Lung (tissue), 12 donors: ENCODE data around the gene FBXL16. TPM values are rescaled to one million over a fixed set of nuclear protein-coding genes. Genes with fewer than 3 reads are reported as not detected.

Source experiments
- ATAC-seq: fragments of 200-7000 bp; cut with Tn5 transposase; one replicate; pipeline ENCODE4 v1.9.1; 2020; ENCODE audit warnings: moderate number of reproducible peaks; ENCODE audit not compliant: insufficient read depth, low FRiP score
- DNase-seq, 3 donors: peaks; one replicate each; pipeline ENCODE4 v3.0.0-alpha.2; 2013 to 2017
- H3K27ac ChIP-seq, 2 donors: one replicate each; pipeline ENCODE4 v1.5.1; 2013; ENCODE audit warnings: mild to moderate bottlenecking in 2 of 2, moderate library complexity in 2 of 2, control low read depth in 1 of 2, inconsistent platforms in 1 of 2, low read depth in 1 of 2, low read length in 1 of 2
- H3K27me3 ChIP-seq, 3 donors: one replicate each; pipeline ENCODE4 v1.5.1; 2013; ENCODE audit warnings: low read length in 2 of 3; ENCODE audit not compliant: control insufficient read depth in 3 of 3, insufficient read depth in 3 of 3
- H3K36me3 ChIP-seq, 4 donors: one replicate each; pipeline ENCODE4 v1.5.1; 2013; ENCODE audit warnings: low read length in 4 of 4, mild to moderate bottlenecking in 1 of 4, moderate library complexity in 1 of 4; ENCODE audit not compliant: control insufficient read depth in 4 of 4, insufficient read depth in 4 of 4
- H3K4me1 ChIP-seq, 5 donors: one replicate each; pipeline ENCODE4 v1.5.1; 2013; ENCODE audit warnings: low read length in 5 of 5, mild to moderate bottlenecking in 2 of 5, moderate library complexity in 1 of 5; ENCODE audit not compliant: control insufficient read depth in 5 of 5, insufficient read depth in 5 of 5
- H3K4me3 ChIP-seq: one replicate; pipeline ENCODE4 v1.5.1; 2013; ENCODE audit warnings: mild to moderate bottlenecking, control low read depth, moderate library complexity
- H3K9ac ChIP-seq, 2 donors: one replicate each; pipeline ENCODE4 v1.5.1; 2013; ENCODE audit warnings: low read length in 2 of 2, control low read depth in 1 of 2; ENCODE audit not compliant: insufficient read depth in 1 of 2
- H3K9me3 ChIP-seq, 4 donors: one replicate each; pipeline ENCODE4 v1.5.1; 2013; ENCODE audit warnings: low read length in 3 of 4, mild to moderate bottlenecking in 1 of 4, moderate library complexity in 1 of 4; ENCODE audit not compliant: control insufficient read depth in 4 of 4, insufficient read depth in 3 of 4
- CTCF ChIP-seq: IDR thresholded peaks from 2 replicates; pipeline ENCODE4 v1.5.1; 2012; ENCODE audit warnings: mild to moderate bottlenecking; ENCODE audit errors: control extremely low read depth, extremely low read depth
- WGBS, 2 donors: extraction: QIAGEN DNeasy Blood & Tissue Kit; methylation state at CpG; one replicate each; pipeline ENCODE4 v1.1.7; 2013; 5-methylcytosine and 5-hydroxymethylcytosine counted together
- polyA plus RNA-seq, 2 donors: library from polyadenylated mRNA; stranded (reverse); fragments of 200-250 nt; gene quantifications; one replicate each; pipeline ENCODE4 v1.2.1, GENCODE V29; 2013
- total RNA-seq, 2 donors: library from RNA; depleted of rRNA in 1 of 2; stranded (reverse); fragments of >200 nt in 1 of 2; gene quantifications; one replicate each; pipeline ENCODE4 v1.2.1, GENCODE V29; 2014 to 2021
- donor health status: control.
- donor health status: control.
- donor health status: Bipolar disorder and iron deficiency.
- donor health status: healthy.
- donor health status: DM: yes; HTN: yes; CAD: no.

FBXL16 gene
- total and polyA plus RNA-seq, 4 donors: 0.14 to 7.4 (median 2.9) TPM

GRCh38 chr16:694863-695354, 10.7 kb downstream of the FBXL16 start:
- Histone ChIP-seq H3K36me3 (no peaks in the 10 kb centered on the region), H3K4me3 (no peak overlapping the region), H3K27ac (no peak overlapping the region), H3K9me3 (peaks cover 0 to 8% (median 0%) of the 10 kb centered on the region in 4 donors), H3K4me1 (peaks cover 0 to 16% (median 2%) of the 10 kb centered on the region in 5 donors), H3K27me3 (peaks cover 0 to 40% (median 25%) of the 10 kb centered on the region in 3 donors), H3K9ac (no peak overlapping the region)
- DNase-seq (no peak), ATAC-seq (no peak)
- TF ChIP-seq CTCF: no peak
- WGBS, 2 donors: 2% methylated on average over 29 to 37 of the region's 37 CpGs

- Histone ChIP-seq H3K36me3 (no peaks in the 10 kb centered on the region), H3K9me3 (peaks cover 0 to 8% (median 0%) of the 10 kb centered on the region in 4 donors), H3K4me1 (peaks cover 0 to 22% (median 5%) of the 10 kb centered on the region in 5 donors), H3K9ac (no peak overlapping the region), H3K27ac (no peak overlapping the region), H3K27me3 (peaks cover 0 to 36% (median 25%) of the 10 kb centered on the region in 3 donors), H3K4me3 (no peak overlapping the region)
- TF ChIP-seq CTCF: no peak
- ATAC-seq (no peak), DNase-seq (no peak)
- 2 to 3% methylated on average over 54 to 64 of the region's 64 CpGs for WGBS, 2 donors
Measured at GRCh38 chr16:694187-694862, 11.3 kb downstream of the FBXL16 start.

- TF ChIP-seq CTCF: no peak
Measured at GRCh38 chr16:693766-694165, 11.8 kb downstream of the FBXL16 start.

More at GRCh38 chr16:693766-694165, 11.8 kb downstream of the FBXL16 start:
- Histone ChIP-seq H3K4me3 (no peak overlapping the region), H3K4me1 (peaks cover 0 to 27% (median 9%) of the 10 kb centered on the region in 5 donors), H3K9ac (no peak overlapping the region), H3K9me3 (peaks cover 0 to 8% (median 0%) of the 10 kb centered on the region in 4 donors), H3K36me3 (peaks cover 0 to under 1% (median 0%) of the 10 kb centered on the region in 4 donors), H3K27me3 (peaks cover 0 to 35% (median 25%) of the 10 kb centered on the region in 3 donors), H3K27ac (no peak overlapping the region)
- DNase-seq (no peak), ATAC-seq (no peak)
- 3 to 8% methylated on average over 15 to 37 of the region's 37 CpGs for WGBS, 2 donors
